G401 (cell line): ENCODE data around the gene ZNF346. TPM values are rescaled to one million over a fixed set of nuclear protein-coding genes. Genes with fewer than 3 reads are reported as not detected.

ENCODE experiments used
- DNase-seq: peaks from one replicate; pipeline ENCODE4 v3.0.0-alpha.2; 2015; ENCODE audit warnings: low spot score
- in situ Hi-C: cut with HindIII; loops from 2 replicates; pipeline ENCODE4 v1.10.0; 2016; ENCODE audit warnings: low sequenced_read_pairs, mixed read lengths
- total RNA-seq: library from RNA; depleted of rRNA; stranded (reverse); fragments of >200 nt; shearing (Covaris generic); gene quantifications from 2 replicates; pipeline ENCODE4 v1.2.3, GENCODE V29; 2014

Gene ZNF346
- total RNA-seq, 1 experiment from 2014 or later, result 27.5 TPM

- in situ Hi-C loops, result no loop called here
- DNase-seq, result no peak
These were observed 83.4 kb downstream of the ZNF346 start for GRCh38 chr5:177105691-177106476.

GRCh38 chr5:177107159-177107558 is 84.7 kb downstream of the ZNF346 start:
- no peak for DNase-seq
- in situ Hi-C loops, result no loop called here

DNA sequence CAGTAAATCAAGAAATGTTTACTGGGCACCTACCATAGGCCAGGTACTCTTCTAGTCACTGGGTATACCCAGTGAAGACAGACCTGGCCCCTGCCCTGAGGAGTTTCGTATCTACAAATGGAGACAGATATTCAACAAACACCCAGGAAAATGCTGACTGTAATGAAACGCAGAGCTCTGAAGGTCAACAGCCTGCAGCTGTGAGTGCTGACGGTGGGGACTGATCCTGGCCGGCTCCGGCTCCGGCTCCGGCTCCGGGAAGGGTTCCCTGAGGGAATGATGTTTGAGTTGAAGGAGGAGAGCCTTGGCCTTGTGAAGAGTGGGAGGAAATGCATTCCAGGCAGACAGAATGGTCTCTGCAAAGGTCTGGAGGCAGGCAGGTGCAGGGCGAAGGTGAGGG is 87.3 kb downstream of the ZNF346 start:
- in situ Hi-C loops, result no loop called here

DNA sequence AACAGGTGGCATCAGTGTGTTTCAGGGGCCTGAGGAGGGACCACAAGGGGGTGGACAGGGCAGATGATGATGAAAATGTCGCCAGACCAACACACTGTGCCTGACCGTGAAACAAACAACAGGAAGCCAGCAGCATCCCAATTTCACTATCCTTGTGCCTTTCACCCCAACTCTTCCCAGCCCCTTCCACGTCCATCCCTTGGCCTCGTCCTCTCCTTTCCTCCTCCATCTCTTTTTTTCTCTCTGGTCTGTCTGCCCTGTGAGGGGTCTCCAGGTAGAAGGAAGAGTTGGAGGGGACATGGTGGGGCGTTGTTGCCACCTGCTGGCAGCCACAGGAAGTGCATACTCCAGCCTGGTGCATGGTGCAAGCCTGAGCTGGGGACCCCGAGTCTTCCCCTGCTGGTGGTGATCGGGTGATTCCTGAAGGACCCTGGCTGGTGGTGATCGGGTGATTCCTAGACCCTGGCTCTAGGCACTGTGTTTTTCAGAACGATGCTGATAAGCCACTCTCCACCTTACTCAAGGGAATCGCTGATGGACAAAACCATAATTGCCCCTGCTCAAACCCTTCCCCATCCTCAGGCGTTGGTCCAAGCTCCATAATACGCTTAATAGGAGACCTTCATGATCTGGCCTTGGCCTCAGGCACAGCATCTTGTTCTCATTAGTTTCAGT is 89.4 kb downstream of the ZNF346 start:
- peak; percentile 60 for DNase-seq
- in situ Hi-C loops, result no loop called here

More for the DNA sequence above, 87.3 kb downstream of the ZNF346 start:
- no peak for DNase-seq

DNA sequence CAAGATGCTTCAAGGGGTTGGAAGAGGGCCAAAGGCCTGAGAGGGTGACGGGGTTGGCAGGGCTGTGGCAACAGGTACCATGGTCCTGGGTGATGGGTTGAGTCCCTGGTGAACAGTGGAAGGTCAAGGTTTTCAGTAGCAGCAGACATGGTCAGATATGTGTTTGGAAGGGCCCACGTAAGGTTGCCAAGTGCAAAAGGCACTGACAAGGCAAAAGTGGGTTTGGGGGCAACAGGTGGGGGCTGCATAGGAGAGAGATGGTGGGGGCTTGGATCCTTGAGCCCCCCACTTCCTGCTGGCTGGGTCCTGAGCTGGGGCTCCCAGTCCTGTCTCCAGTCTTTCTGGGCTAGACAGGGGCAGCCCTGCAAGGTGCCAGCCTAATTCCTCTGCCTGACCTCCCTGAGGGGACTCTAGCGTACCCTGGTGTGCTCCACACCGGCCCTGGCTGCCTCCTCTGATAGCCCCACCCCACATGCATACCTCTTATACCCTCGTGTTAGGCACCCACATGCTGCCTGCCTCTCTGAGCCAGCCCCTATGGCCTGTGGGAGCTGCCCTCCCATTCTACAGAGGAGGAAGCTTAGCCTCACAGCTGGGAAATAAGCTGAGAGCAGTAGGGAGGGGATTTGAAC is 90.2 kb downstream of the ZNF346 start:
- DNase-seq, result no peak
- in situ Hi-C loops, result no loop called here

GRCh38 chr5:177113566-177114424 is 91.3 kb downstream of the ZNF346 start:
- in situ Hi-C loops, result no loop called here
- DNase-seq, result peak; percentile 87

DNA sequence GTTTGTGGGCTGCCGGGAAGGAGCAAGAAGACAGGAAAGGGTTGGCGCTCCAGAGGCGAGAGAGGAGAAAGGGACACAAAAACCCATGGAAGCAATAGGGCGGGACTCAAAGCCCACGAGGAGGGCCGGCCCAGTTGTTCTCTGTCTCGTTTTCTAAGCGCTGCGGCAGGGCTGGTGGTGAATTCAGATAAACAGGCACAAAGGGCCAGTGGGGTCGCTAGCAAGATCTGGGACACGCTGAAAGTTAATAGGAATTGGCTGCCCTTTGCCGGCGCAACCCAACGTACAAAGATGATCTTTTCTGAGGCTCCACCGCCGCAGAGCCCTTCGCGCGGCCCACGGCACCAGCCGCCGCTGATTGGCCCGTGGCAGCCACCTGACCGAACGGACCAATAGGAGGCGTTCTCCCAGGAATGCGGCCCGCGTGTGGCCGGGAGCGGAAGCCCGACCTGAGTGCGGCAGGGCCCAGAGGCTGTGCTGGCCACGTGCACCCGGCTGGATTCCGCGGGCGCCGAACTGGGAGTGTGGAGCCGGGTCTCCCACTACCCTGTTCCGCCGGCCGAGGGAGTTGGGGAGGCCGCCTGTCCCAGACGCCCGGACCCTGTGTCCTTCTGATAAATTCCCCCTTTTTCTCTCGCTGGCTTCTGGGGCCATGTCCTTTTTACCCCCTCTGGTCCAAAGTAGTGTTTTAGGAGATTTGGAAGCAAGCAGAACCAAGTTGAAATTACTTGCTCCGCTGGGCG is 94.3 kb downstream of the ZNF346 start:
- peak; percentile 84 for DNase-seq
- in situ Hi-C loops, result no loop called here

DNA sequence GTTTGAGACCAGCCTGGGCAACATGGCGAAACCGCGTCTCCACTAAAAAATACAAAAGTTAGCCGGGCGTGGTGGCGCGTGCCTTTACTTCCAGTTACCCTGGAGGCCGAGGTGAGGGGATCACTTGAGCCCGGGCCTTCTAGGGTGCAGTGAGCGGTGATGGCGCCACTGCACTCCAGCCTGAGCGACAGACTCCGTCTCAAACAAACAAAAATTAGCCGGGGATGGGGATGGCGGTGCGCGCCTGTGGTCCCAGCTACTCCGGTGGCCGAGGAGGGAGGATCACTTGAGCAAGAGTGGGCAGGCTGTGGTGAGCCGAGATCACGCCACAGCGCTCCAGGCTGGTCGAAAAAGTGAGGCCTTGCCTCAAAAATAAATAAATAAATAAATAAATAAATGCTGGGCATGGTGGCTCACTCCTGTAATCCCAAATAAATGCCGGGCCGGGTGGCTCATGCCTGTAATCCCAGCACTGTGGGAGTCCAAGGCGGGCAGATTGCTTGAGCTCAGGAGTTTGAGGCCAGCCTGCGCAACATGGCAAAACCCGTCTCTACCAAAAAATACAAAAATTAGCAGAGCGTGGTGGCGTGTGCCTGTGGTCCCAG is 95.0 kb downstream of the ZNF346 start:
- no peak for DNase-seq
- in situ Hi-C loops, result no loop called here

DNA sequence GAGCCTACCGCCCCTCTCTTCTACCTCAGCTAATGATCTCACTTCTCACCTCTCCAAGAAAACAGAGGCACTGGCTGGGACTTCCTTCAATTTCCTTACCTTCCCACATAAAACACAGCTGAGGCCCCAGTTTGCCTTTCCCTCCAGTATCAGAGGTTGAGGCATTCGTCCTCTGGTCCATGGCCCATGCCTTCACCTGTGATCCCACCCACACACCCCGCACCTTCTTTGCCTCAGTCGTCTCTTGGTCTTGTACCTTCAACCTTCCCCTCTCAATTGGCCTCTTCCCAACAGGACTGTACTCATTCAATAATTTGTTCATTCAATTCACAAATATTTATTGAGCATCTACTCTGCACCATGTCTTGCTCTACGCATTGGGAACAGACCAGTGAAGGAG is 100.1 kb downstream of the ZNF346 start:
- in situ Hi-C loops, result no loop called here
- DNase-seq, result no peak

GRCh38 chr5:177123789-177124485 is 101.4 kb downstream of the ZNF346 start:
- no peak for DNase-seq
- in situ Hi-C loops, result no loop called here

GRCh38 chr5:177124486-177124991 is 102.0 kb downstream of the ZNF346 start:
- no peak for DNase-seq
- in situ Hi-C loops, result no loop called here

DNA sequence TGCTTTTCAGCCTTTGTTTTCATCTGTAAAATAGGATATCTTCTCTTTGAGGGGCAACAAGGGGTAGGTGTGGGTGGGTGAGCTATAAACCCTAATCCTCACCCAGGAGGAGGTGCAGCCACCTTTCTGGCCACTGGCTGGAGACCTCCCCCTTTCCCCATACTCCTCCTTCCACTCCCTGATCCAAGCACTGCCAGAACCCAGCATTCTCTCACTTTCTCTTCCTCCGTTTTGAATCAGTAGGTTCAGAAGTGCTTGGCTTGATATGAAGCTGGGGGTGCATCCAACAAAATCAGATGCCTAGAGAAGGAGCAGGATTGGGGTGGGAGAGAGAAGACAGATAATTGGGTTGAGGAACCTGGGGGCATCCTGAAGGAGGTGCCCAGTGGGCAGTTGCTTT is 104.3 kb downstream of the ZNF346 start:
- no peak for DNase-seq
- in situ Hi-C loops, result no loop called here

DNA sequence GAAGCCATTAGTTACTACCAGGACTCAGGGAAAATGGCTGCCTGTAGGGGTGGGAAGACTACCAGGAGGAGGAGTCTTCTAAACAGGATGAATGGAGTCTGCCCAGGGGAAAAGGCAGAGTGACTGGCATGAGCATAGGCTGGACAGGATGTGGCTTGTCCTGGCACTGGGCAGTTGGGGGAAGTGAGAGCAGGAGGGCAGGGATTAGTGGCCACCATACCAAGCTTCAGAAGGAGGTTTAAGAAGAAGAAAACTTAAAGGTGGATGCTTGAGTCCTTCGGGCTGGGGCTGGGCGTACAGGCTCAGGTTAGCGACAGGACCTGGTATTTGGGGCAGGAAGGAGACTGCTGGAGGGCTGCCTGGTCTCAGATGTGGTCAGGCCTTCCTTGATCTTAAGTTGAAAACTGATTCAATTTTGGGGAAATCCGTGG is 106.1 kb downstream of the ZNF346 start:
- in situ Hi-C loops, result no loop called here

GRCh38 chr5:177130211-177131018 is 107.9 kb downstream of the ZNF346 start:
- in situ Hi-C loops, result no loop called here
- no peak for DNase-seq

More for the DNA sequence above, 106.1 kb downstream of the ZNF346 start:
- no peak for DNase-seq
